ENCODE results near the gene TMPRSS11A. TPM values are rescaled to one million over a fixed set of nuclear protein-coding genes. Genes with fewer than 3 reads are reported as not detected.

TMPRSS11A gene
- total and polyA plus RNA-seq, 2 of the 8 experiments (the other 6 are each of a cell fraction or from before 2014, with no cell fraction given): not detected

GRCh38 chr4:67912080-67912479 lies 51.2 kb downstream of the TMPRSS11A start:
- H3K79me1 ChIP-seq (ENCODE audit: low read depth, low read length): no peaks in the 10 kb centered on the region
- H4K20me1 ChIP-seq (replicated peaks in 1 of 2; ENCODE audit: control insufficient read depth in 1 of 2, insufficient read depth in 2 of 2, low read length in 2 of 2): no peaks in the 10 kb centered on the region
- H3K4me3 ChIP-seq (ENCODE audit: extremely low read depth in 1 of 4, insufficient read depth in 2 of 4, low read depth in 3 of 4, low read length in 4 of 4): no peak overlapping the region
- no peak overlapping the region for H2BK5ac ChIP-seq (ENCODE audit: low read depth, low read length)
- H3K4me2 ChIP-seq (ENCODE audit: insufficient read depth in 1 of 2, low read depth in 2 of 2, low read length in 2 of 2): no peak overlapping the region
- no peak overlapping the region for H3K27ac ChIP-seq (ENCODE audit: low read depth, low read length)
- no peak overlapping the region for H3K23ac ChIP-seq (ENCODE audit: insufficient read length)
- H3K36me3 ChIP-seq (ENCODE audit: control insufficient read depth in 2 of 4, insufficient read depth in 4 of 4, low read length in 3 of 4): no peaks in the 10 kb centered on the region
- no peak for TF ChIP-seq SP2 (IDR thresholded peaks at IDR 0.05; ENCODE audit: low read length)
- no peak for TF ChIP-seq POLR2A (IDR thresholded peaks at IDR 0.05; ENCODE audit: control extremely low read depth in 1 of 2, low read depth in 2 of 2, low read length in 2 of 2)
- no peak for TF ChIP-seq SIRT6 (IDR thresholded peaks at IDR 0.05; ENCODE audit: low read length)
- no peak for TF ChIP-seq KDM4A (IDR thresholded peaks at IDR 0.05; ENCODE audit: low read depth, low read length, severe bottlenecking)
- no peak for TF ChIP-seq BACH1 (IDR thresholded peaks at IDR 0.05; ENCODE audit: low read length)
- TF ChIP-seq HDAC2 (IDR thresholded peaks at IDR 0.05; ENCODE audit: borderline replicate concordance in 1 of 2, low read depth in 2 of 2, low read length in 2 of 2): no peak
- TF ChIP-seq TAF7 (optimal IDR thresholded peaks at IDR 0.05; ENCODE audit: borderline replicate concordance, low read depth, low read length): no peak
- no peak for TF ChIP-seq RNF2 (IDR thresholded peaks at IDR 0.05; ENCODE audit: borderline replicate concordance, low read depth, low read length, missing control alignments, poor library complexity, severe bottlenecking)
- TF ChIP-seq POLR2AphosphoS5 (IDR thresholded peaks at IDR 0.05; ENCODE audit: low read depth, low read length): no peak
- DNase-seq (ENCODE audit: low read depth in 1 of 2, low spot score in 2 of 2) (no peak), FAIRE-seq (no peak)
- 90% methylated on average over 2 of the region's 2 CpGs; no CpG with 5 or more reads in 1 of the 2 experiments for WGBS, 2 experiments (ENCODE audit: extremely low coverage in 1 of 2, insufficient coverage in 1 of 2, insufficient read length in 1 of 2, insufficient replicate concordance in 2 of 2, low coverage in 1 of 2, low lambda C conversion rate in 2 of 2, missing lambda C conversion rate in 1 of 2)
- H4K91ac ChIP-seq (replicated peaks; ENCODE audit: insufficient read length, low read length): no peak overlapping the region
- no peak overlapping the region for H2AFZ ChIP-seq (ENCODE audit: low read length)
- ChIA-PET POLR2A (ENCODE audit: partially characterized antibody) (no interaction called here), CTCF (ENCODE audit: partially characterized antibody) (interaction anchor here (0.5 to 5.2 kb wide), 15 partner anchors 14 to 263 kb away, joined by 3 to 56 read pairs (median 7); no protein-coding TSS in a partner anchor)
- H3K56ac ChIP-seq (replicated peaks; ENCODE audit: insufficient read length, low read depth, low read length): no peak overlapping the region
- H2BK12ac ChIP-seq (ENCODE audit: low read depth, low read length): no peak overlapping the region
- no peak overlapping the region for H4K8ac ChIP-seq (ENCODE audit: extremely low read depth, insufficient read depth, low read length)
- H3K18ac ChIP-seq (ENCODE audit: extremely low read depth, low read length): no peak overlapping the region
- no peaks in the 10 kb centered on the region for H3K23me2 ChIP-seq (ENCODE audit: low read depth, low read length)
- H2BK120ac ChIP-seq (replicated peaks; ENCODE audit: low read depth, low read length): no peak overlapping the region
- H3K14ac ChIP-seq (ENCODE audit: insufficient read length): no peak overlapping the region
- H3K79me2 ChIP-seq (ENCODE audit: control insufficient read depth in 1 of 2, insufficient read depth in 2 of 2, low read length in 2 of 2): no peaks in the 10 kb centered on the region
- no peaks in the 10 kb centered on the region for H3K27me3 ChIP-seq (replicated peaks in 1 of 4; ENCODE audit: control insufficient read depth in 3 of 4, extremely low read depth in 1 of 4, insufficient read depth in 3 of 4, low read length in 3 of 4)
- no peaks in the 10 kb centered on the region for H3K9me3 ChIP-seq (ENCODE audit: insufficient read depth in 2 of 2, low read depth in 1 of 2, low read length in 1 of 2)
- no peaks in the 10 kb centered on the region for H3K4me1 ChIP-seq (replicated peaks in 1 of 4; ENCODE audit: control insufficient read depth in 3 of 4, insufficient read depth in 4 of 4, low read length in 3 of 4)
- H3K9ac ChIP-seq (replicated peaks in 1 of 4; ENCODE audit: extremely low read depth in 1 of 4, low read depth in 3 of 4, low read length in 3 of 4): no peak overlapping the region
- no peak overlapping the region for H2AK5ac ChIP-seq (ENCODE audit: low read depth, low read length)
- H2BK20ac ChIP-seq (ENCODE audit: low read length): no peak overlapping the region
- no peak overlapping the region for H2BK15ac ChIP-seq (ENCODE audit: low read length)
- H3K4ac ChIP-seq (replicated peaks; ENCODE audit: insufficient read length, low read depth, low read length): no peak overlapping the region
- H4K5ac ChIP-seq (ENCODE audit: insufficient read length, low read depth, low read length): no peak overlapping the region

Data from H1 (cell line).